DMS53 (cell line): ENCODE results near the gene CFAP251.

Source experiments
- DNase-seq: peaks from one replicate; lab custom pipeline; 2025; lab: John Stamatoyannopoulos, UW

The CFAP251 gene

DNA sequence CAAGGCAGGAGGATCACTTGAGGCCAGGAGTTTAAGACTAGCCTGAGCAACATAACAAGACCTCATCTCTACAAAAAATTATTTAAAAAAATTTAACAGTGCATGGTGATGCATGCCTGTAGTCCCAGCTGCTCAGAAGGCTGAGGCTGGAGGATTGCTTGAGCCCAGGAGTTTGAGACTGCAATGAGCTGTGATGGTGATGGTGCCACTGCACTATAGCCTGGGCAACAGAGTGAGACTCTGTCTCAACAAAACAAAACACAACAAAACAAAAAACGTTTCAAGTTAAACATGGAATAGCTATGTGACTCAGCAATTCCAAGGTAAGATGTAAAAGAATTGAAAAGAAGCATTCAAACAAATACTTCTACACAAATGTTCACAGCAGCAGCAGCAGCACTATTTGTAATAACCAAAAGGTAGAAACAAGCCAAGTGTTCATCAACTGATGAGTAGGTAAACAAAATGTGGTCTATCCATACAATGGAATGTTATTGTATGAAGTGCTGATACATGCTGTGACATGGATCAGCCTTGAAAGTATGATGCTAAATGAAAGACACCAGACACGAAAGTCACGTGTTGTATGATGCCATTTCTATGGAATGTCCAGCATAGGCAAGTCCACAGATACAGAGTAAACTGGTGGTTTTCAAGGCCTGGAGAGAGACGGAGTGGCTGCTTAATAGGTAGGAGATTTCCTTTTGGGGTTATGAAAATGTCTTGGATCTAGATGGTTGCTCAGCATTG lies 31.4 kb downstream of the CFAP251 start:
- DNase-seq: no peak

DNA sequence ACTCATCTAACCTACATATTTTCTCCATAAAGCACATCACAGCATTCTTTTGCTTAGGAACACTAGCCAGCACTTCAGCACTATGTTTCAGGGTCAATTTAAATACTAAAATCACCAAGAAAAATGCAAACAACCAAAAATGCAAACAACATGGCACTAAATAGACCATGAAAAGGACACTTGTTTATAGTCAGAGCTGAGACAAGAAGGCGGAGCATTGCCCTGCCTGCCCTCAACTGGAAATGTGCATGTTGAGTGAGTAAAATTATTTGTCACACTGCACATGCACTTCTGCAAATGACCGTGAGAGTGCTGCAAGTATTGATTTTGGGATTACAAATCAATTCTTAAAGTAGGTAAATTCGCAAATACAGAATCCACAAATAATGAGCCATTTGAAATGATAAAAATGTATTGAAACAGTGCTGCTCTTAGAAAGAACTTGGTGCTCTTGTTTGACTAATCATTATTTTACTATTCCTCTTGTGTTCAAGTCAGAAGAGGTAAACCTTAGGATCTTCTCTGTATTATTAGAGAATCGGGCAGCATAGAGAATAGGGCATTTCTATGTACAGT lies 34.8 kb downstream of the CFAP251 start:
- DNase-seq: no peak

DNA sequence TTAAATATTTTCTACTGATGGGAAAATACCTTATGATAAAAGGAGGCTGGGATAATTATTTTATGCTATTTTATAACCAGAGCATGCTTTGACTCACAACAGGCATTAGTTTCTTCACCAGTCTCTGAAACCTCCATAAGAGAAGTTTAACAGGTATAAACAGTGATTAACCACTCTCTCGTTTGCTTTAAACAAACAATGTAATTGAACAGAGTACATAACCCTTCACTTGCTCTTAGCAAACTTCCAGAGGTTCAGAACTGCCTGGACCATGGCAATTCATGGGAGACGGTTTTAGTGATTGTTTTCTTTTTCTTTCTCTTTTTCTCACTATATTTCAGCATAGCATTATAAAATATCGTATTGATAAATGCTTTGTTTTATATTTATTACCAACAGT lies 35.3 kb downstream of the CFAP251 start:
- DNase-seq: peak; percentile 39

DNA sequence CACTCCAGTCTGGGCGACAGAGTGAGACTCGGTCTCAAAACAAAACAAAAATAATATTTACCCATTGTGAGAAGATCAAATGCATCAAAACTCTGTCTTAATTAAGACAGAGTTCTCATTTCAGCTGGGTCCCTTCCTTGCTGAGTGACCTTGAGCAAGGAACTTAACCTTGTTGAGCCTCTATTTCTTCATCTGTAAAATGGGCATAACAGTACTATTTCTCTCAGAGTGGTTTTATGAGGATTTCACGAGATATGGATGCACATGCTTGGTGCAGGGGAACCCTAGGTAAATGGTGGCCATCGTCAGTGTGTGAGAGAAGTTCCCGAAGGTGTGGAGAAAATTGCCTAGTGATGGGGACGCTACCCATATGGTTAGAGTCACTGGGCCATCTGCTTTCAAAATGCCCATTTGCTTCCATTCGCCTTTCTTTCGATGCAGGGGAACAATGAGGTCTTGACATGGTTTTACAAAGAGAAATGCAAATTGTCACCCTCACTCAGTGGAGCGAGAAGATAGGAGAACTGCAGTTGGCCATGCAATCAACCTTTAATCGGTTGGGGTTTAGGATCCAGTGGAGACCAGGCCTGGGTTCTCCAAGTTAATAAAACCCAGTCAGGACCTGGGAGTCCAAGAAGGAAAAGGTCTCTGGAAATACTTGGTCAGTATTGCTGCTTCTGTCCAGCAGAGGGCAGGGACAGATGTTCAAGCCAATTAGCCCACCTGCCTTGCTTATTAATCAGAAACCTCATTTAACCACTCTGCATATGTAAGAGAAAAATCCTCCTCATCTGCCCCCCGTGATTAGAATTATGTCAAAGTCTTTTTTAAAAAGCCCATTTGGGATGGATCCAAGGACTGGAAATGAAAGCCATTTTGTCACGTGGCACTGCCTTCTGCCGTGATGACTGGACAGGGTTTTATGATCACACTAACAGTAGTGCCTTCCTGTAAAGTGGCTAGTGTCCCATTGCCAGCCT lies 37.2 kb downstream of the CFAP251 start:
- peak; percentile 37 for DNase-seq

DNA sequence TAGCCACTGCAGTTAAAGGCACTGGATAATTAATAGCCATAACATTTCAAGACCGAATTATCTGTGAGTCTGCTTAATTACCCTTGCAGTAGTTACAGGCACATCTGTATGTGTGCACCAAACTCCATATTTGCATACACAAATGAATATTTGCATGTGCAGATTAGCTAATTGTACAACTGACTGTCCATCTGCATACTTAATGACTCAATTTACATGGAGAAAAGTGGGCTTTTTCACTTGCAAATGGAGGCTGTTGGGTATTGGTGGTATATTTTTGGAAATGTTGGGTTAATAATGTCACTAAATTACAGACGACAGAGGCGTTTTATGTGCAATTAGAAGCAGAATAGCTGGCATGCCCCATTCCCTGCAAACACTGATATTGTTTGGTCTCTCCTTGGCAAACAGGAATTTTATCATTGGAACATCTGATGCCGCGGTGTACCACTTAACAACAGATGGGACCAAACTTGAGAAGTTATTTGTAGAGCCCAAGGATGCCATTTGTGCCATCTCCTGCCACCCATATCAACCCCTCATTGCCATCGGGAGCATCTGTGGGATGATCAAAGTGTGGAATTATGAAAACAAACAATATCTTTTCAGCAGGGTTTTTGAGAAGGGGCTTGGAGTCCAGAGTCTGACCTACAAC lies 39.6 kb downstream of the CFAP251 start:
- DNase-seq: no peak

DNA sequence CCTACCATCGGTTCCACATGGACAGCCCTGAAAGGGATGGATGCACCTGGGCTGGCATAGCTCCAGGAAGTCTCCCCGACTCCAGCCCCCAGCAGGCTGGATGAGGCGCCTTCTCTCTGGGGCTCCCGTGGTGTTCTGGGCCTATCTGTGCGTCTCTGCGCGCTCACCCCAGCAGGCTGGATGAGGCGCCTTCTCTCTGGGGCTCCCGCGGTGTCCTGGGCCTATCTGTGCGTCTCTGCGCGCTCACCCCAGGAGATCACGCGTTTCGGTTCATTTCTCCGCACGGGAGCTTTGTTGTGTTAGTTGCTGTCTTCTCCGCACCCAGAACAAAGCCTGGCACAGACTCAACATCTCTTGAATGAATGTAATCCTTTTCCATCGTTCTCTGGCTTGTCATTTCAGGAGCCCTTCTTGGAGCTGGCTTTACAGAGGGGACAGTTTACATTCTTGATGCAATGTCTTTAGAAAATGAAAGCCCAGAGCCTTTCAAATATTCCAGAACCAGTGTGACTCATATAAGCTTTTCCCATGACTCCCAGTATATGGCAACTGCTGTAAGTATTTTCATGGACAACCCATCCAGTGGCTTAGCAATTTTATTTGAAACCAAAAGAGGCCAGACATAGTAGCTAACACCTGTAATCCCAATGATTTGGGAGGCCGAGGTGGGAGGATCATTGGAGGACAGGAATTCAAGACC lies 40.3 kb downstream of the CFAP251 start:
- peak; percentile 72 for DNase-seq

DNA sequence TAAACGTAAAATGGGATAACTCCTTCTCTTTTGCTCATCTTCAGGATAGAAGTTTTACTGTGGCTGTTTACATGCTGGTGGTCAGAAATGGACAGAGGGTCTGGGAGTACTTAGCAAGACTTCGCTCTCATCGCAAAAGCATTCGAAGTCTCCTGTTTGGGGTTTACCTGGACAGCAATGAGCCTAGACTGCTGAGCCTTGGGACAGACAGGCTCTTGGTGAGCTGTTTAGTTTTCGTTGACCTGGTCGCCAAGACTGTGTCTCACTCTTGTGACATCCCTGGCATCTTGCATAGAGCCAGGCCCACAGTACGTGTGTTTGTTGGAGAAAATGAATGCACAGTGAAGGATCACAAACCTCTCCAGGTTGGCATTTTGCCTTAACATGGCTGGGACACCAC lies 42.1 kb downstream of the CFAP251 start:
- no peak for DNase-seq

DNA sequence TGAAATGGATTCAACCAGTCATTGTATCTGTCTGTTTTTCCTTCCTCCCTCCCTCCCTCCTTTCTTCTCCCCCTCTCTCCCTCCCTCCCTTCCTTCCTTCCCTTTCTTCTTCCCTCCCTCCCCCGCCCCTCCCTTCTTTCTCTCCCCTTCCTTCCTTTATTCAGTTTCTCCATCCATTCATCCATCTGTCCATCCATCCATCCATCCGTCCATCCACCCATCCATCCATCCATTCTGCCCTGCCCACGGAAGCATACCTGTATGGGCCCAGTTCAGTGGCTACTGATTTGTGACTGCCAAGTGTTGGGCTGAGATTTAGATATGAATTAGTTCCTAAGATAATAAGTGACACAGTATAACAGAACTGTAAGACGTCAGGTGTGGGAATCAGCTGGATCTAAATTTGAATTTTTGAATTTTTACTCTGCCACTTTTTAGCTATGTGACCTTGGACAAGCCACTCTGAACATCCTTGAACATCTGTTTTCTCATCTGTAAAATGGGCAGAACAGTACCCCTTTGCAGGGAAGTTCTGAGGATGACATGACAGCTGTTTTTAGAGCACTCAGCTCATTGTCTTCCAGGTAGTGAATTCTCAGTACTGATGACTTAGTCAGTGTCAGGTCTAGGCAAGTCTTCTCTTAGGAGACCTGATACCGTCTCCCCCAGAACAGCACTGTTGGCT lies 42.9 kb downstream of the CFAP251 start:
- DNase-seq: no peak

DNA sequence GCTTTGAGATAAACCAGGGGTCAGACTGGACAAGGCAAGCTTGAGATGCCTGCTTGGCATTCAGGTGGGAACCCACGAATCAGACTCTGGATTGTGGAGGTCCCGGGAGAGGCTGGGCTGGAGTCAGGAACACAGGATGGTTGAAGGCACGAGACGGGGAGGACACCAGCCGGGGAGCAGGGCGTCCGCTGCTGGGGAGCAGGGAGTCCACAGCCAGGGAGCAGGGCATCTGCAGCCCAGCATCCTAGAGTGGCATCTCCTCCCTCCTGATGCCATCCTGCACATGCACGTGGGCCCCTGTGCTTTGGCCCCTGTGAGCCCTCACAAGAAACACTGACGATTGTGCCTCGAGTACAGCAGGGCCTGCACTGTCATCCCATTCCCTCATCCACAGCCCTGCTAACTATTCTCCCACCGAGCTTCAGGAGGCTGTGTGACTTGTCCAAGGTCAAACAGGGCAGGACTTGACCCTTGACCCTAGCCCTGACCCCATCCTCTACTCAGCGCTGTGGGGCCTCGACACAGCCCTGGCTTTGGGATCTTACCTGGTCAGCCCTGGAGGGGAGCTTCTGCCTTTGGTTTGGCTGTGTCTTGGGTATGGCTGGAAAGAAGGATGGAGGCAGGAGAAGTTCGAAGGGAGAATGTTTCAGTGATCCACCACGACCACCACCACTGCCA lies 45.1 kb downstream of the CFAP251 start:
- no peak for DNase-seq

DNA sequence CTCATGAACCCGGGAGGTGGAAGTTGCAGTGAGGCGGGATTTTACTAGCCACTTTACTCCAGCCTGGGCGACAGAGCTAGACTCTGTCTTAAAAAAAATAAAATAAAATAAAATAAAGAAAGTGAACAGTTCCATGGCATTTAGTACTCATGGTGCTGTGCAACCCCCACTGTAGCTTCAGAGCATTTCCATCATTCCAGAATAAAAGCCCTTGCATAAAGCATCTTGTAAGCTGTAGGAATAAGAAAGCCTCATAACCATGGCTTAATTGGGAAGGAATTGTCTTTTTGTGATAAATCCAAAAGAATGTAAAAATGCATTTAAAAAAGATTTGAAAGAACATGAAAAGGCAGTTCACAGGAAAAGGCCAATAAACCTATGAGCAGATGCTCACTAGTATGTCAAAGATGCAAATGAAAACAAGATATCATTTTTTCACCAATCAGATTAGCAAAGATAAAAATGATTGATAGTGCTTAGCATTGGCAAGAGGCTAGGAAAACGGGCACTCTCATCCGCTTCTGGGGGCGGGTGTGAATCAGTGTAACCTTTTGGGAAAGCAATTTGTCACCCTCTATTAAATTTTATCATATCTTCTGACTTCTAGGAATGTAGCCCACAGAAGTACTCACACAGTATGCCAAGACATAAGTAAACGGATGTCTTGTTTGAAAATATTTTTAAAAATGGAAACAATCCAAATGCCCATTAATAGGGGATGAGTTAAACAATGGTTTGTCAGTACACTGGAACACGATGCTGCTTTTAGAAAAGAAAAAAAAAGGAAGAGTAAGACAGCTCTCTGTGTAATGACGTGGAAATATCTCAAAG lies 46.6 kb downstream of the CFAP251 start:
- no peak for DNase-seq

DNA sequence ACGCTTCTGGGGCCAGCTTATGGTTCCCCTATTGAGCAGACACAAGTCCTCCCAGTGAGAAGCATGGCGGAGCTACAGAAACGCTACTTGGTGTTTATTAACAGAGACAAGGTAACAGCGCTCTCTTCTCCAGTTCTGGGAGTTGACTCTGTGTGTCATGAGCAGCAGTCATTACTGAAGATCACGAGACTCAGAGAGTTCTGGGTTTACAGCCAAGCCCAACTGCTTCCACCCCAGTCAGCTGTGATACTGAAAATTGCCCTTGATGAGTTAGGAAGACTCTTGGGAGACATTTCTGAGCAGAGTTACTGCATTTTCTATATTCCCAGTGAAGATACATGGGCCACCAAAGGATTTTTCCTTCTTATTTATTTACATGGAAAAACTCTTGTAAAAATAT lies 48.6 kb downstream of the CFAP251 start:
- DNase-seq: no peak

DNA sequence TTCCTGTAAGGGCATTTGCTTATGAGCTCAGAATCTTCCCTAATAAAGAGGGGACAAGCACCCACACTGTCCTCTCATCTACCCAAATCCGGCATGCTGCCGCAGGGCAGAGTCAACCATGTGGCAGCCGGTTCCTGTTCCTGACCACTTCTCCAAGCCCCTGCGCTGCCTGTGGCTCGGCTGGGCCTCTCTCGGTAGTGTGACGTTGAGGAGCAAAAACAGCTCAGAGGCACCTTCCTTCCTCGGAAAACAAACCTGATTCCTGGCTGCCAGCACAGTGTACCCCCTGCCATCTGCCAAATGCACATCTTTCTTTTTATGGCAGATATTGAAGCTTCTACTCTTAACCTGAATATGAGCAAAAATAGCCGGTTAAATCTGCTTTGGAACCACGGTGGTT lies 50.5 kb downstream of the CFAP251 start:
- no peak for DNase-seq

DNA sequence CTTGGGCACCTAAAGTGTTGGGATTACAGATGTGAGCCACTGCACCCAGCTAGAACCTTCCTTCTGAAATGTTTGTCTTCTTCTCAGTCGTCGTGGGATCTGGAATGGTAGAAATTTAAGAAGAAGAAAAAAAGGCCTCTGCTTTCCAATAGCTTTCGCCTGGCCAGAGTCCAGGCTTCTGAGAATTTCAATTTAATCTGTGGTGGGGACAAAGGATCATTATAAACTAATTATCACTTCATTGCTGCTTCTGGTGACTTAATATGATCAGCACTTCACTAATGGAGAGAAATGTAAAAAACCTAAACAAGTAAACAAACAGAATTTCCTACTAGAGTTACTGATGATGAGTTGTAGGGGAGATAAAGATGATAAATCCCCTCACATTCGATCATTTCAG lies 51.3 kb downstream of the CFAP251 start:
- no peak for DNase-seq

DNA sequence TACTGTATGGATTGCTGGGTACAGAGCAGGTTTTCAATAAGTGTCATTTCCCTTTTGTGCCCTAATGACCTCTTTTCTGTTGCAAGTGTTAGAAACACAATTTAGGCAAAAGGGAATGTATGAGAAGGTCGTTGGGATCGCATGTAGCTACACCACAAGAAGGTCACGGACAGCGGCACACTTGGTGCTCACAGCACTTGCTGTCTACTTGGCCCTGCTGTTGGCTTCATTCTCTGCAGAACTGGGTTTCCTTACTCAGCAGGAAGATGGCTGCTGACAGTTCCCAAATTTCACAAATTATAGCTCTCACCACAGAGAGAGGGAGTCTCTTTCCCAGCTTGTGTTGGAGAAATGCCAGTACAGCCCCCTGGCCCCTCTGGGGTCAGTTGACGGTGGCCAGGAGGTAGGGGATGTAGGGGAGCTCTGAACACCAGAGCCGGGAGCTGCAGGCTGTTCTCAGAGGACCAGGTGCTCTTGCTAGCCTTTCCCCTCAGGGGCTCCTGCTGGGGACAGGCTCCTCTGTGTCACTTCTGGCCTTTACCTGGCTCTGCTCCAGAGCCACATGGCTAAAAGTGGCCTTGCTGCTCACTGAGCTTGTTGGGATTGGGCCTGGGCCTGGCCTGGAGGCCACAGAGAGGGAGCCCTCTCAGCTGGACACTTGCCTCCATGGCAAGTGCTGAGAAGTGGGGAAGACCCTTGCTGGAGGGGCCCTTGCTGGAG lies 52.3 kb downstream of the CFAP251 start:
- DNase-seq: no peak

DNA sequence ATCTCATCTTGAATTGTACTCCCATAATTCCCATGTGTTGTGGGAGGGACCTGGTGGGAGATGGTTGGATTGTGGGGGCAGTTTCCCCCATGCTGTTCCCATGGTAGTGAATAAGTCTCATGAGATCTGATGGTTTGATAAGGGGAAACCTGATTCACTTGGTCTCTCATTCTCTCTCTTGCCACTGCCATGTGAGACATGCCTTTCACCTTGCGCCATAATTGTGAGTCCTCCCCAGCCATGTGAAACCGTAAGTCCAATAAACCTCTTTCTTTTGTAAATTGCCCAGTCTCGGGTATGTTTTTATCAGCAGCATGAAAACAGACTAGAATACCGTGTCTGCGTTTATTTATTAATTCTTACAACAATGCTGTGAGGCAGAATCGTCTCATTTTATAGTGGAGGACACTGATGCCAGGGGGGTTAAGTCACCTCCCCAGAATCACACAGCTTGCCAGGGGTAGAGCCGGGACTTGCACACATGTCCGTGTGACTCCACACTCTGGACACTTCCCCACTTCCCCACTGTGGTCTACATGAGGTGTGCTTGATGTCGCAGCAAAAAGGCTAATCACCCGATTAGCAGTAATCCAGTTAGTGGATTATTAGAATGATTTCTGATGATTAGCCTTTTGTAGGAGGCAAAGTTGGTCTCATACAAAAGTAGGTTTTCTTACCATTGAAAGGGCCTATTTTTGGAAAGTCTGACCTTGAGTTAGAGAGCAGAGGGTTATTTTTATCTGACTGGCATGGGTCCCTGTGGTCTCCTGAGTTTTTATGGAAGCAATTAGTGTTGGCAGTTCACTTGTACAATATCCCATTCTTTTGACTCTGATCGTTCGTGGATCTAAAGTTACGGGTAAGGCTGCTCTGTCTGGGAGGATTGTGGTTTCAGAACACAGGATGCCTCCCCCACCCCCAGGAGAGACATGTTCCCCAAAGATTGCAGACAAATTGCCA lies 55.9 kb downstream of the CFAP251 start:
- no peak for DNase-seq

DNA sequence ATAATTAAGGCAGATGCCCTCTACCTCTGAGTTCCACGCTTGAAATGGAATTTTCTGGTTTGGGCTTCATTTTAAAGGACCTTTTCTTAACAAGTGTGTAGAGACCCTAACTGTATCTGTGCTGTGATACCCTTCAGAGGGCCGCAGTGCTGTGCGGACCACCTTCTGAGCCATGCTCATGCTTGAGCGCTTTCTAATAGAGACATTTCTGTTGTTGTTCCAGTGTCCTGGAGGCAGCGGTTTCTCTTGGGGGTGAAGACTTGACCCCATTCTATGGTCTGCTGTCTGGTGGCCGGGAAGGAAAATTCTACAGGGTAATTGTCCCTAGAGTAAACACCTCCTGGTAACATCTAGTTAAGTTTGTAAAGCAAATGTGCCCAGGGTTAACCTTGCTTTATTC lies 56.6 kb downstream of the CFAP251 start:
- no peak for DNase-seq

DNA sequence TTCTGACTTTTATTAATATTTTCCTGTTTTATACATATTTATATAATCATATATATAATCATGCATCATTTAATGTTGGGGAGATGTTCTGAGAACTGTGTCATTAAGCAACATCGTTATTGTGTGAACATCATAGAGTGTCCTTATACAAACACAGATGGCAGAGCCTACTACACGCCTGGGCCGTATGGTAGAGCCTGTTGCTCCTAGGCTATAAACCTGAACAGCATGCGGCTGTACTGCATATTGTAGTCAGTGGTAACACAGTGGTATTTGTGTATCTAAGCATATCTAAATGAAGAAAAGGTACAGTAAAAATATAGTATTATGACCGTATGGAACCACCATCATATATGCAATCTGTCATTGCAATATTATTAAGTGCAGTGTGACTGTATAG lies 58.6 kb downstream of the CFAP251 start:
- DNase-seq: no peak
